SK-N-SH treated with all-trans-retinoic acid at 6 μM for 48 hours (cell line): Measurements from ENCODE around the gene CYBC1.

Source experiments
- ARNTL ChIP-seq: fragments of 450-650 bp; formaldehyde crosslinking; IDR thresholded peaks from 2 replicates; pipeline ENCODE4 v1.5.0; 2020; ENCODE audit warnings: low read depth, mild to moderate bottlenecking, moderate library complexity, borderline replicate concordance
- CREB5 ChIP-seq: fragments of 250-450 bp; sonication (Bioruptor Pico); IDR thresholded peaks from 2 replicates; pipeline ENCODE4 v1.5.1; 2020; ENCODE audit warnings: low read depth, mild to moderate bottlenecking, moderate library complexity
- GLIS3 ChIP-seq: fragments of 250-450 bp; sonication (Bioruptor Pico); IDR thresholded peaks from 2 replicates; pipeline ENCODE4 v1.5.0; 2020; ENCODE audit warnings: mild to moderate bottlenecking, moderate library complexity
- TCF4 ChIP-seq: fragments of 250-450 bp; sonication (Bioruptor Pico); IDR thresholded peaks from 2 replicates; pipeline ENCODE4 v1.8.0; 2021; ENCODE audit warnings: mild to moderate bottlenecking, moderate library complexity, borderline replicate concordance

GRCh38 chr17:82458179-82458884, 7.8 kb upstream of the CYBC1 start, which contains the start of gene NARF:
- TF ChIP-seq TCF4 (CRISPR knock-in tag): no peak
- TF ChIP-seq CREB5 (CRISPR knock-in tag): no peak
- no peak for TF ChIP-seq ARNTL (CRISPR knock-in tag)
- TF ChIP-seq GLIS3: no peak; the same call in 1 of the 2 replicates
